ENCODE data around the gene LAMB3.

DNA sequence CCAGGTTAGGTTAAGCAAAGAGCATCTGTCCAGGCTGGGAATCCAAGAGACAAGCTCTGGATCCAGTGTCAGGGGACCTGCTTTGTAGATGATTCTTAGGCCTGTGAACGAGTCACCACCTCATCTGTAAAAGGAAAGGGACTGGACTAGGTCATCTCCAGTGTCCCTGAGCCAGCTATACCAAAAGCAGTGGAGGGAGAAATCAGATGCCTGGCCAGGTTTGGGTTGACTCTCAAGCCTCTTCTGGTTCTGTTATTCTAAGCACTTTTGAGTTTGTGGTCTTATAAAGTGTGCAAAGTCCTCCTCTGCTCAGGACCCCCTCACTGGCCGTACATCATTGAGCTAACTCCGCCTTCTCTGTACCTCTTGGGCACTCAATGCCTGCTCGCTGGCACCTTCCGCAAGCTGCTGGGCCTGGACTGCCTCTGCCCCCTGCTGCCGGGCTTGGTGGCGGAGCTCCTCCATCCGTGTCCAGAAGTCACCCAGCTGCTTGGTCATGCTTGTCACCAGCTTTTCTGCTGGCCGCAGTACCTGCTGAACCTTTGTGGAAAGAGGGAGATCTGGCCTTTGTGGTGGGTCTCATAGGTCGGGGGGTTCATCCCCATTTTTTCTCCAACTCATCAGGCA lies 35.1 kb downstream of the LAMB3 start:
- TF ChIP-seq CTCF (IDR thresholded peaks at IDR 0.05), result no peak
- no peak for TF ChIP-seq POLR2A (IDR thresholded peaks at IDR 0.05)

Measured in transverse colon (tissue), 3 donors.